ENCODE data around the gene TMEM39B. TPM values are rescaled to one million over a fixed set of nuclear protein-coding genes. Genes with fewer than 3 reads are reported as not detected.

TMEM39B gene
- 15.9 TPM for polyA plus RNA-seq (2012; ENCODE audit: low read depth, missing spikeins)

DNA sequence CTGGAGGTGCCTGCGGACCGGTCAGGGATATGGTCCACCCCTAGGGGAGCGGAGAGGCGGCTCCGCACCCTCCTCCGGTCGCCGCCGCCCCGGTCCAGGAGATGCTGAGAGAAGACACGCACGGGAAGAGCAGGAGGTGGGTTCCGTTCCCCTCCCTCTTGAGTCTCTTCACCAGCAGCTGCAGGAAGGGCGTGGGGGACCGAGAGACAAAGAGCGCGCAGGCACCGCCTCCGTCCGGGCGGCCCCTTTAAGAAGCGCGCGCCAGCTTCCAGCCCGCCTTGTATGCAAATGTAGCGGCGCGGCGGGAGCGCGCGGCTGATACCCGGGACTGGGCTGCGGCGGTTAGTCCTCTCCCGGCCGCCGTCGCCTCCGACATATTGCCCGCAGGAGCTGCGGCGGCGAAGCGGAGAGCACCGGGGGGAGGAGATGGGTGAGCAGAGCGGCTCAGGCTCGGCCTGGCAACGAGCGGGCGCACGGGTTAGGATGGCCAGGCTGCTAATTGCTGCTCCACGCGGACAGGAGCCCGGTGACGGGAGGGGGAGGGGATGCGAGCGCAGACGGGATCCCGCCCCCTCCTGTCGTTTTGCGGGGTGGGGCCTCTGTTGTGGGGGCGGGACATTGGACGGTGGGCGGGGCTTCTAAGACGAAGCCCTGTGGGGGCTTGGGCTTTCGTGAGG, at the start of gene TMEM39B:
Gene TMEM39B (plus strand): TSS at position 318 of the 677 bp plus-strand sequence. CDS start 109 bp downstream, at position 427.
- FAIRE-seq (peak; percentile 93), DNase-seq (ENCODE audit: insufficient read length, low spot score) (peak; percentile 89)
- TF ChIP-seq TAF1 (IDR thresholded peaks at IDR 0.05; ENCODE audit: low read depth, low read length) (peak; percentile 56), POLR2AphosphoS5 (IDR thresholded peaks at IDR 0.05; ENCODE audit: low read depth, low read length) (peak; percentile 87), SPI1 (IDR thresholded peaks at IDR 0.05; ENCODE audit: low read depth, low read length) (no peak), POLR2A (IDR thresholded peaks at IDR 0.05; ENCODE audit: low read depth, low read length) (peak; percentile 71), POU2F2 (IDR thresholded peaks at IDR 0.05; ENCODE audit: low read depth, low read length) (peak; percentile 99), PAX5 (IDR thresholded peaks at IDR 0.05; ENCODE audit: insufficient read depth, low read length, severe bottlenecking) (peak; percentile 48)

DNA sequence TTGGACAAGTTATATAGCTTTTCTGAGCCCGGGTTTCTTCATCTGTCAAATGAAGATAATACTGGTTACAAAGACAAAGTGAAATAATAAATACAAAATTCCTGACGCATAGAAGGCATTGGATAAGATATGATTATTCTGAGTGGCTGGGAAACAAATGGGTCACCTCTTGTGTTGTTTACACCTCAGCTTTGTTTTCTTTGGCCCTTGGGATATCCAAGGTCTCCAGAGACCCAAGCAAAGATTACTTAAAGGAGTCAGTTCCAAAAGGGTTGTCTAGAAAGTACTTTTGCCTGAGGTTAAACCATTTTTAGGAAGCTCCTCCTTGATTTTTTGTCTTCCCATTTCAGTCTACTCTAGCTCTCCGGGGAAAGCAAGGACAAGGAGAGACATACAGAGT, 49.4 kb upstream of the TMEM39B start:
- no peak for DNase-seq (ENCODE audit: insufficient read length, low spot score)
- FAIRE-seq, result no peak
- TF ChIP-seq PAX5 (IDR thresholded peaks at IDR 0.05; ENCODE audit: insufficient read depth, low read length, severe bottlenecking) (no peak), SPI1 (IDR thresholded peaks at IDR 0.05; ENCODE audit: low read depth, low read length) (no peak), POU2F2 (IDR thresholded peaks at IDR 0.05; ENCODE audit: low read depth, low read length) (no peak), TAF1 (IDR thresholded peaks at IDR 0.05; ENCODE audit: low read depth, low read length) (no peak), POLR2A (IDR thresholded peaks at IDR 0.05; ENCODE audit: low read depth, low read length) (no peak), POLR2AphosphoS5 (IDR thresholded peaks at IDR 0.05; ENCODE audit: low read depth, low read length) (no peak)

DNA sequence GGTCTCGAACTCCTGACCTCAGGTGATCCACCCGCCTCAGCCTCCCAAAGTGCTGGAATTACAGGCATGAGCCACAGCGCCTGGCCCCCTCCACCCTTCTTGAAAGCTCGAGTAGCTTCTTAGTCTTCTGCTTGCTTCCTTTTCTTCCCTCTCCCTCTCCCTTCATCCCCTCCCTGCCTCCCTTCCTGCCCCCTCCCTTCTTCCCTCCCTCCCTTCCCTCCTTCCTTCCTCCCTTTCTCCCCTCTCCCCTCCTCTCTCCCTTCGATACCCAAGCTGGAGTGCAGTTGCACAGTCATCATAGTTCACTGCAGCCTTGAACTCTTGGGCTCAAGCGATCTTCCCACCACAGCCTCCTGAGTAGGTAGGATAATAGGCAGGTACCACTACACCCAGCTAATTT, 47.2 kb upstream of the TMEM39B start:
- DNase-seq (ENCODE audit: insufficient read length, low spot score) (no peak), FAIRE-seq (no peak)
- no peak for TF ChIP-seq POLR2AphosphoS5 (IDR thresholded peaks at IDR 0.05; ENCODE audit: low read depth, low read length)
- TF ChIP-seq POU2F2 (IDR thresholded peaks at IDR 0.05; ENCODE audit: low read depth, low read length), result no peak
- no peak for TF ChIP-seq POLR2A (IDR thresholded peaks at IDR 0.05; ENCODE audit: low read depth, low read length)
- no peak for TF ChIP-seq SPI1 (IDR thresholded peaks at IDR 0.05; ENCODE audit: low read depth, low read length)
- TF ChIP-seq TAF1 (IDR thresholded peaks at IDR 0.05; ENCODE audit: low read depth, low read length), result no peak
- no peak for TF ChIP-seq PAX5 (IDR thresholded peaks at IDR 0.05; ENCODE audit: insufficient read depth, low read length, severe bottlenecking)

DNA sequence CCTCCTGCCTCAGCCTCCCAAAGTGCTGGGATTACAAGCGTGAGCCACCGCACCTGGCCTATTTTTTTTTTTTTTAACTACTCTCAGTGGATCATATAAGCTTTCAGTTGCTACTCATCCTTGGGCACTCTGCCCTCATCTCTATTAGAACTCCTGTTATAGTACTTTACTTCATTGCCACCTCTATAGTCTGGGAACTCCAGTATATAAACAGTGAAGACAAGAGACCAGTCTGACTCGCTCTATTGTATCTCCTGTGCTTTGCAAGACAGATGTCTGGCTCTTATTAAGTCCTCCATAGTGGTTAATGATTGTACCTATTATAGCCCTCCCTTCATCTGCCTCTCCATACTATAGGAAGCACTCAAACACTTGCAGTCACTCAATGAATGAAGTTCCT, 44.0 kb upstream of the TMEM39B start:
- TF ChIP-seq POU2F2 (IDR thresholded peaks at IDR 0.05; ENCODE audit: low read depth, low read length) (no peak), TAF1 (IDR thresholded peaks at IDR 0.05; ENCODE audit: low read depth, low read length) (no peak), SPI1 (IDR thresholded peaks at IDR 0.05; ENCODE audit: low read depth, low read length) (no peak), POLR2A (IDR thresholded peaks at IDR 0.05; ENCODE audit: low read depth, low read length) (no peak), POLR2AphosphoS5 (IDR thresholded peaks at IDR 0.05; ENCODE audit: low read depth, low read length) (no peak), PAX5 (IDR thresholded peaks at IDR 0.05; ENCODE audit: insufficient read depth, low read length, severe bottlenecking) (no peak)
- no peak for DNase-seq (ENCODE audit: insufficient read length, low spot score)
- FAIRE-seq, result no peak

DNA sequence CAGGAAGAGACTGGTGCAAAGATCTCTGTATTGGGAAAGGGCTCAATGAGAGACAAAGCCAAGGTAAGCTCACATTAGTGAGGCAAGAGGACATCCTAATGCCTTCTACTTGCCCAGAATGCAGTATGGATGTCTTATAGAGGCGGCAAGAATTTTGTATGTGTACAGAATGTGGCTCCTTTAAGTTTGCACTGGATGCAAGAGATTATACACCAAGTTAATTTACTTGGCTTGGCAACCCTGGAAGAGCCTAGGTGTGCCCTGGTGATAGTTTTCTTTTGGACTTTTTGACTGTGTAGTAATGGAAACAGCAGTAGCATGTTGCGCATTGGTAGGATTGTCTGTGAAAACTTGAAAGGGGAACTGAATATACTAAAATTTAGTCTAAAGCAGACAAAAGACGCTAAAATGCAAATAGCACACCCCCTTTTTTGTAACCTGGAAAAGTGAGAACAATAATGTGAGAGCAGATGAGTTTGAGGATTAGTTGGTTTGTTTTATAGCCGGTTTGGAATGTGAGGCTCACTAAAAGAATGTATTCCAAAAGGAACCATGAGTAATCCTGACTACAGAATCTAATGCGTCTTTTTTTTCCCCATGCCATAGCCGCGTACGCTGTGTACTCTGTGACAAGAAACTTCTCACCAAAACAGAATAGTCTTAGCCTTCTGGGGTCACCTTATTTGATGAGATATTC, 41.0 kb upstream of the TMEM39B start:
- FAIRE-seq (peak; percentile 33), DNase-seq (ENCODE audit: insufficient read length, low spot score) (no peak)
- TF ChIP-seq POLR2AphosphoS5 (IDR thresholded peaks at IDR 0.05; ENCODE audit: low read depth, low read length) (no peak), SPI1 (IDR thresholded peaks at IDR 0.05; ENCODE audit: low read depth, low read length) (peak; percentile 48; the same call in 1 of the 2 replicates), POLR2A (IDR thresholded peaks at IDR 0.05; ENCODE audit: low read depth, low read length) (no peak), TAF1 (IDR thresholded peaks at IDR 0.05; ENCODE audit: low read depth, low read length) (no peak), POU2F2 (IDR thresholded peaks at IDR 0.05; ENCODE audit: low read depth, low read length) (no peak)

DNA sequence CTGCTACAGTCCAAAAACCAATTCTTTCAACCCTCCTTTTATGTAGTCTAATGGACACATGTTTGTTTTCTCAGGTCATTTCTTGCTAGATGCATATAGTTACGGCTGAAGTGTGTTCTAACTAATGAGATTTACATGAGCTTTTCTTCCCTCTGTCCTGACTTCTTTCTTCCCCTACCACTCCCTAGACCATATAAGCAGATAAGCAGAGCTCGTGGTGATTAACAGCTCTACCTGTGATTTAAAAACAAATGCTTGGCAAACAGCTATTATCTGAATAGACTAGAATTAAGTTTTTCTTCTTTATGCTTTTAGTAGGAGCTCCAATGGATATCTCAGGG, 40.5 kb upstream of the TMEM39B start:
- FAIRE-seq (no peak), DNase-seq (ENCODE audit: insufficient read length, low spot score) (no peak)
- TF ChIP-seq POLR2A (IDR thresholded peaks at IDR 0.05; ENCODE audit: low read depth, low read length) (no peak), PAX5 (IDR thresholded peaks at IDR 0.05; ENCODE audit: insufficient read depth, low read length, severe bottlenecking) (no peak), SPI1 (IDR thresholded peaks at IDR 0.05; ENCODE audit: low read depth, low read length) (no peak), POLR2AphosphoS5 (IDR thresholded peaks at IDR 0.05; ENCODE audit: low read depth, low read length) (no peak), TAF1 (IDR thresholded peaks at IDR 0.05; ENCODE audit: low read depth, low read length) (no peak), POU2F2 (IDR thresholded peaks at IDR 0.05; ENCODE audit: low read depth, low read length) (no peak)

DNA sequence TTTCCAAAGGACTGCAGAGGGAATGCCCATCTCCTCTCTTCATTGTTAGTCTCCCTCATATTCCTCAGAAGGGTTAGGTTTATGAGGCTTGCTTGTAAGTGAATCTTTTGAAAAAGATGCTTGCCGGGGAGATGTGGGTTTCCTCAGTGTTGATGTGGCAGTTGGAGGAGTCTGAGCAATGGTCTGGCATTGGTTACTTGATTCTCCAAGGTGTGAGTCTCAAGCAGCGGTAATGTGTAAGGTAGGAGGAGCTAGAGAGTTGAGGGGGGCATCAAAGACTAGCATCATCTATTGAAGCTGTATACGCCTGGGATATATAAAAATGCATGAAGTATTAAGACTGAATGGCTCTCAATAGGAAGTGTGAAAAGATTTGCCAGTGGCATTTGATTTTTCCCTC, 37.6 kb upstream of the TMEM39B start:
- FAIRE-seq (no peak), DNase-seq (ENCODE audit: insufficient read length, low spot score) (no peak)
- TF ChIP-seq SPI1 (IDR thresholded peaks at IDR 0.05; ENCODE audit: low read depth, low read length) (no peak), POU2F2 (IDR thresholded peaks at IDR 0.05; ENCODE audit: low read depth, low read length) (no peak), POLR2AphosphoS5 (IDR thresholded peaks at IDR 0.05; ENCODE audit: low read depth, low read length) (no peak), TAF1 (IDR thresholded peaks at IDR 0.05; ENCODE audit: low read depth, low read length) (no peak), PAX5 (IDR thresholded peaks at IDR 0.05; ENCODE audit: insufficient read depth, low read length, severe bottlenecking) (no peak), POLR2A (IDR thresholded peaks at IDR 0.05; ENCODE audit: low read depth, low read length) (no peak)

DNA sequence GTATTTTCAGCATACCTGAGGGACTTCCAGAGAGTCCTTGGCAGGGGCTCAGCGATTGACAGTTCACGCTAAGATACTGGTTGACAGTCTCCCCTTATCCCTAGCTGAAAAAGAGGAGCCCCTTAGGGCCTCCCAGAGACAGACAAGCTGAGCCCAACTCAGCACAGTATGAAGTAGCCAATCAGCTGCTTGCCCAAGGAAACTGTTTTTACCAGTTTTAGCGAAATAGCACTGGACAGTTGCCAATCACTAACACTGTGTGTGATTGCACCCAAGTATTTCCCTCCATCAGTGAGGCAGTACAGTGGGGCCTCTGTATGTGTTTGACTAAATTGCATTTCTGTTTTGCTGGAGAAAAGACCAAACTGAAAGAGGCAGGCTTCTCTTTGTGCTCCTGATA, 32.0 kb upstream of the TMEM39B start:
- DNase-seq (ENCODE audit: insufficient read length, low spot score) (no peak), FAIRE-seq (peak; percentile 43)

DNA sequence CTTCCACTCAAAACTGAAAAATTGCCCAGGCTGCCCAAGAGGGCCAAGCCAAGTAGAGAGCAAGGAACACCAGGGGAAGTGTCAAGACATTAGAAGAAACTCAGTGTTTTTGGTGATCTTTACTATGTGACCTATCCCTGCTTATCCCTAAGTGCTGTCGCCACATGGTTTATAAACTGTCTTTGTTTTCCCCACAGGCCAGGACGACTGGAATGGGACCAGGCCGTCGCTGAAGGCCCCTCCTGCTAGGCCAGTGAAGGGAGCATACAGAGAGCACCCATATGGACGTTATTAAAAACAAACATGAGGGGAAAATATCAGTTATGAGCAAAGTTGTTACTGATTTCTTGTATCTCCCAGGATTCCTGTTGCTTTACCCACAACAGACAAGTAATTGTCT, 30.4 kb upstream of the TMEM39B start:
- FAIRE-seq (no peak), DNase-seq (ENCODE audit: insufficient read length, low spot score) (no peak)
- no peak for TF ChIP-seq TAF1 (IDR thresholded peaks at IDR 0.05; ENCODE audit: low read depth, low read length)
- TF ChIP-seq POU2F2 (IDR thresholded peaks at IDR 0.05; ENCODE audit: low read depth, low read length), result no peak
- no peak for TF ChIP-seq POLR2A (IDR thresholded peaks at IDR 0.05; ENCODE audit: low read depth, low read length)
- TF ChIP-seq PAX5 (IDR thresholded peaks at IDR 0.05; ENCODE audit: insufficient read depth, low read length, severe bottlenecking), result no peak
- TF ChIP-seq POLR2AphosphoS5 (IDR thresholded peaks at IDR 0.05; ENCODE audit: low read depth, low read length), result no peak
- TF ChIP-seq SPI1 (IDR thresholded peaks at IDR 0.05; ENCODE audit: low read depth, low read length), result no peak

More for the DNA sequence above, 32.0 kb upstream of the TMEM39B start:
- TF ChIP-seq TAF1 (IDR thresholded peaks at IDR 0.05; ENCODE audit: low read depth, low read length), result no peak
- no peak for TF ChIP-seq PAX5 (IDR thresholded peaks at IDR 0.05; ENCODE audit: insufficient read depth, low read length, severe bottlenecking)

All from GM12891 (cell line).